HG03196 (cell line): ENCODE results near the gene TUBB.

ENCODE experiments used
- ATAC-seq: cut with Tn5 transposase; IDR thresholded peaks from one replicate; pipeline ENCODE4 v1.9.1; 2021; ENCODE audit not compliant: unreplicated experiment

The TUBB gene

DNA sequence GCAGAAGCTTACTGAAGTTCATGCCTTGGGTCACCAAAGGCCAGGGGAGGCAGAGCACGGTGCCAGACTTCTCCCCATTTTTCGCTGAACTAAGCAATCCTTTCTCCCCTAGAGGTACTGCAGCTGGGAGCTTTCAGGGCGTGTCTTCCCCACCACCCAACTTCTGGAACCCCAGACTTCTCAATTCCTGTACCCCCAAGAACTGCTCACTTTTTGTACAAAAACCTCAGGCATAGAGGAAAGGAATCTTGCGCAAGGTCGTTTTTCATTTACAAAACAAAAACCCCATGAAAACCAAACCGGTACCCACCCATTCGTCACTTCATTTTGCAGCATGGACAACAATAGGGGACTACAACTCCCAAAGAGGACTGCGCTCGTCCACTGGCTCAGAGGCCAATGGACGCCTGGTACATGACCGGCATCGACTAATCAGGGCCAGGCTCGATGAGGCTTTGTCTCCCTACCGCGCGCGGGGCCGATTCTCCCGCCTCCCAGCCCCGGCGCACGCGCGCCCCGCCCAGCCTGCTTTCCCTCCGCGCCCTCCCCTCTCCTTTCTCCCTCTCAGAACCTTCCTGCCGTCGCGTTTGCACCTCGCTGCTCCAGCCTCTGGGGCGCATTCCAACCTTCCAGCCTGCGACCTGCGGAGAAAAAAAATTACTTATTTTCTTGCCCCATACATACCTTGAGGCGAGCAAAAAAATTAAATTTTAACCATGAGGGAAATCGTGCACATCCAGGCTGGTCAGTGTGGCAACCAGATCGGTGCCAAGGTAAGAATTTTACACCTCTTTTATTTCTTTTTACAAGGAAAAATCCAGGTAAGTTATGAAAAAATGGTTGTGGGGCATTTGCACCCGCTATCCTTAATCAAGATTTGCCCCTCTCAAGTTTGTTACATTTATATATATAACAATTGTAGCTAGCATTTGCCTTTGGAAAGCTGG lies at the start of gene TUBB:
TSS of gene TUBB (plus strand) at position 562 of the 947 bp plus-strand sequence. CDS start at position 717, 155 bp downstream.
- peak; percentile 47 for ATAC-seq

DNA sequence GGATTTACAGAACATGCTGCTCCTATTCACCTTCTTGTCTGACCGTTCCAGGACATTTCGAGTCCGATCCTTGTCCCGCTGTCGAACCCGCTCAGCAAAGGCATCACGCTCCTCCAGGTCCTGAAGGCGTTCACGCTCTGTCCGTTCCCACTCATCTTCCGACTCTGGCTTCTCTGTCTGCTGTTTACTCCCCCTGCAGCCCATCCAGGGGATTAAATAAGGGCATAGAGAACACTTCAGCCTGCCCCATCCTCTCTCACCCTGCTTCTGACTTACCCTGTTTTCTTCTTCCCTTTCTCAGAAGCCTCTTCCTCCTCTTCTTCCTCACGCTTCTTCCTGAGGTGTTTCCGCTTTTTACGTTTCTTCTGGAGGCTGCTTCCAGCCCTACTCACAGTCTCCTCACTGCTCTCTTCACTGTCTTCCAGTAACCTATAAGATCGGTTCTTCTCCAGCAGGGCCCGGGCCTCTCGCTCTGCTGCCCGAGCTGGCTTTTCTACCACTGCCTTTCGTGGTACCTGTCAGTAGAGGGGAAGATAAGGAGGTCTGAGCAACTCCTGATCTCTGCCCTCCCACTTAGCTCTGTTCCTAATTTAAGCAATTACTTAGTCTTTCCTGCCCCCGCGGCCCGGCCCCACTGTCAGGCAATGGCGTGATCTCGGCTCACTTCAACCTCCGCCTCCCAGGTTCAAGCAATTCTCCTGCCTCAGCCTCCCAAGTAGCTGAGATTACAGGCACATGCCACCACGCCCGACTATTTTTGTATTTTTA lies 49.2 kb upstream of the TUBB start:
- no peak for ATAC-seq

DNA sequence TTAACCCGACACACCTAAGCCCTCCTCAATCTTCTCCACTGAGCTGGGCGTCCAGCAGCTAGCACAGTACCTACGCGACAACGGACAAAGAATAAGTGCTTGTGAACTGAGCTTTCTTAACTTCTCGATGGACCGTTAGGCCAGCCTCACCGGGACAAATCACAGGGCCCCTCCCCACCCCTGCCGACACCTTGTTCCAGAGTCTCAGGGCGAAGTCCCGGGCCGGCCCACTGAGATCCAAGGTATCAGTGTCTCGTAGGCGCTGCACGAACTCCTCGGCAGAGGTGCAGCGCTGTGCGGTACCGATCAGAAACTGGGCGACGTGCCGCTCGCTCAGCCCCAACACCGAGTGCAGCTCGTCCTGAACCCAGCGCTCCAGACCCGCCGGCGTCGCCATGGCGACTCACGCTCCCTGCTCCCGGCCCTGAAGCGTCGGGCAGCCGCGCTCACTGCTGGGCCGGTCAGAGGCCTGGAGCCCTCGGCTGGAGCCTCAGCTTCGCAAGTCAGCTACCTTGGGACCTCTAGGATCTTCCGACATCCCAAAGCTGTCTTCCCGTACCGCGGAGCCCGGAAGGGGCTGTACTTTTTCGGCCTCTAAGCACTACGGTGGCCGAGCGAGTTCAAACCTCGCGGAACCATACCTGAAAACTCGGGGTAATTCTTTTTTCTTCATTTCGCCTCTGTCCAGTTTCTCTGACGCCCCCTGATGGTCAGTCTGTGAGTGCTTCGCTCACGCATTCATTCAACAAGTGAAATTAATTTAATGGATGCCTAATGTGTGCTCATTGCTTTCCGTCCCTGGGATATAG lies 47.5 kb upstream of the TUBB start, which contains the start of gene DHX16:
TSS of gene DHX16 (minus strand) at position 562 of the 809 bp plus-strand sequence. CDS start at position 397, 165 bp downstream.
- ATAC-seq, result peak; percentile 66

DNA sequence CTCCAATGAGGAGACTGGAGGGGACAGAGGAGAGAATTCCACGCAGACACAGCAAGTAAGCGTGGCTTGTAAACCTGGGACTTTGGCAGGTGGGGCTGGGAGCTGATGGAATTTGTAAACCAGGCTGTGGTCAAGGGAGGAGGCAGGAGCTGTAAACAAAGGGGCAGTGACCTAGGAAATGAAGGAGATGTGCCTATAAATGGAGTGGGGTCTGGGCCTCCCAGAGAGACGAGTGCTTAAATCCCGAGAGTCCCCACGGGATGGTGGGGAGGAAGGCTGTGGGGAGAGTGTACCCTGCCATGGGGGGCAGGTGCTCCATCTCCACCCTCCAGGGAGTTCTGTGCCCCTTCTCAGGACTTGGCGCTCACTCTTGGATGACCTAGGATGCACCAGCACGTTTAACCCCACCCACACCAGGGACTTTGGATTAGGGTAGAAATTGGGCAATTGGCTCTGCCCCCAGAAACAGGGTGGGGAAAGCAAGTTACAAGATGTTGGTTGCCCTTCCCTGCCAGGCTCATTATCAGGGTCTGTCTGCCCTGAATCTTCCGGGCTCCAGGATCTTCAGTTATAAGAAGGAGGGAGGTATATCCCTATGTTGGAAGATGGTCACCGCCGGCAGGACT lies 43.4 kb upstream of the TUBB start:
- ATAC-seq, result no peak

DNA sequence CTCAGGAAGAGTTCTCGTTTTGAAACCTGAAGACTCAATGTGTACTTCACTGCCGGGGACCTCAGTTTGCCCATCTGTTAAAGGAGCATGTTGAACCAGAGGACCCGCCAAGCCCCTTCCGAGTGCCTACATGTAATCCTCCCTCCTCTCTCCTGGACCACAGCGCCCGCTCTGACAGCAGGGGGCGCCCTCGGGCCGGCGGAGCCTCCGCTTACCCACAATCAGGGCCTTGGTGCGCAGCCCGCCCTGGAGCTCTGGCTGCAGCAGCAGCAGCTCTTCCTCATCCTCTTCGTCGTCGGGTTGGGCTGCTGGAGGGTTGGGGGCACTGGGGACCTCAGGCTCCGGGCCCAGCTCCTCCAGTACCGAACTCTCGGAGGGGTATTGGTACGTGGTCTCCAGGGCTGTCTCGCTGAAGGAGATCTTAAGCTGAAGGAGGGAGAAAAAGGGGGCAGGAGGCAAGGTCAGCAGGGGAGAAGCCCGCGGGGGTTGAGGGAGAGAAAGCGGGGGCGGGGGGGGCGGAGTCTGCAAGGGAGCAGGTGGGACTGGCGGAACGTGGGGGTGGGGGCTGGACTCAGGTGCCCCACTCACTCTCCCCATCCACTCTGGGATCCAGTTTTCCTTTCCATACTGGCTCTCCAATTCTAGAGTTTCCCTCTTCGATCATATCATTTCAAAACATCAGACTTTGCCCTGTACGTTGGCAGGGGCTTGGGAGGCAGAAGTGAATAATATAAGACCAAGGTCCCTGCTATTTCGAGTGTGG lies 41.0 kb upstream of the TUBB start:
- ATAC-seq, result no peak

DNA sequence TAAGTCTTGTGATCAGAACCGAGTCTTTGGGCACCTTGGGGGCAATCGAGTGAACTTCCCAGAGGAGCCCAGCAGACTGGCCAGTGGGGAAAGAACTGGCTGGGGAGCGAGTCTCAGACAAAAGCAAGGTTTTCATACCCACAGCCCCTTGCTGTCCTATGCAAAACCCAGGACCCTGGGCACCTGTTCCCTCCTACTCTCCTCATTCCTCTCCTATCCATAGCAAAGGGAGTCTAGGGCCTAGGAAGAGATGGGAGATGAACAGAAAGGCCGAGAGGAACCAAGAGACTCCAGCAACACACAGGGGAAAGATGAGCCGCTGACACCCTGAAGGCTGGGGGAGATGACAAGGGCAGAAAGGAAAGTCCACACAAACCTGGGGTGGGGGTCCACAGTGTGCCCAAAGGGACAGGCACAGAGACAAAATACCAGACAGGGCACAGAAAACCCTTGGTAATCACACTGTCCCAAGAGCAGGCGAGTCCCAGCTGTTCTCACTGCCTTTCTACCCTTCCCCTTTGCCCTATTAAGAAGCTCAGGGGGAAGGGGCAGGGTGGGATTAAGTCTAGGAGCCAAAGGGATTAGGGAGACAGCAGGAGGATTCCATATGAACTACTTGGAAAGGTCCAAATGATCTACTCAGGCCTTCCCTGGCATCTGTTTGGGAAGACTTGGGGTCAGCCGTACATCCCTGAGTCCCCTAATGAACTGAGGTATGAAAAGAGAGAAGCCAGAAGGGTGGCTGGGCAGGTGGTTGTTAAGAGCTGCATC lies 40.2 kb upstream of the TUBB start:
- no peak for ATAC-seq

DNA sequence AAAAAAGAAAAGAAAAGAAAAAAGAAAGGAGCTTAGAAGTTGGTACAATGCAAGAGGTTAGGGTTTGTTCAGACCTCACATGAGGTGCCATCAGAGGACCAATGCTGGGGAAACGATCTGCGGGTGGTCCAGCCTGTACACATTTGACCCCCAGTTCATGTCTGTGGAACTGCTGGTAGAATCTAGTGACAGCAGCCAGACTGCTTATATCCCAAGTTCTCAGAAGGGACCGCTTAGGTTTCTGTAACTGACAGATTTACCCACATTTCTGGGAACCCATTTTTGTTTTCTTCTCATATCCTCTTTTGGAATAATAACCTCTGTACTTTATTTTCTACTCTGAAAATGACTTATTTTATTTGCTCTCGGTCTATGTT lies 38.4 kb upstream of the TUBB start:
- no peak for ATAC-seq

DNA sequence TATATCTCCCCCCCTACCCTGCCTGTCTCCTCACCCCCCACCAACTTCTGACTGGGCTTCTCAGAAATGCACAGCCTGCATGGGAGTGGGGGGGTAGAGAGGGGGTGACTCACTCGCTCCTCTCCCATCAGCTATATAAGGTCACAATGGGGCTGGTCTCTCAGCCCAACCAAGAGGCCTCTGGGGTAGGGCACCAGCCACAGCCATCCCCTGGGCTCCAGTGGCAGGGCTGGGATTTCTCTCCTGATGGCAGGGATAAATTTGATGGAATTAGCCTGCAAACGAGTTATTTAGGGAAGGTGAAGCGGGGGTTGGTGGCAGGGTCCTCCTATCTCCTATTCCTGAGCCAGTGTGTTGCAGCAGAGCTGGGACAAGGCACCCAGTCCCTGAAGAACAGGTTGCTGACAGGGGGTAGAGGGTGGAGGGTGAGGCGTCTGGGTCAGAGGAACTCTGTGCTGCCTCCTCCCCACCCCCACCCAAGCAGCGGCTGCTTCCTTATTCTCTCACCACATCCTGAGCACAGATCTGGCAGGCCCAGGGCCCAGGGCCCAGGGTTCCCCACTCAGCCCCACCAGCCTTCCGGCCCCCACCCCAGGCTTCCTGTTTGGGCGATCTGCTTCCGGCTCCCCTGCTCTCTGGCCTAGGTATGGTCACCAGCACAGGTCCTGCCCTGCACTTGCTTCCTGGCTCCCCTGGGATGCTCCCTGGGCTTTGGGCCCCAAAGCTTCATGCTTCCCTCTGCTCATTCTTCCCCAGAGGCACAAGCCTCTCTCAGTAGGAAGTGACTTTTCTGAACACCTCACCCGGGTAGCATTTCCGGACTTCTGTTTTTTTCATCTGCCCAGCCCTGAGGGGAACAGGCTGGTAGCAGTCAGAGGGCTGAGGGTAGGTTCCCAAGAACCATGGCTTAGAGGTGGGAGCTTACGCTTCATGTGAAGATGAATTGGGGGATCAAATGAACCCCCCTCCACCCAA lies 37.7 kb upstream of the TUBB start:
- ATAC-seq, result peak; percentile 37

DNA sequence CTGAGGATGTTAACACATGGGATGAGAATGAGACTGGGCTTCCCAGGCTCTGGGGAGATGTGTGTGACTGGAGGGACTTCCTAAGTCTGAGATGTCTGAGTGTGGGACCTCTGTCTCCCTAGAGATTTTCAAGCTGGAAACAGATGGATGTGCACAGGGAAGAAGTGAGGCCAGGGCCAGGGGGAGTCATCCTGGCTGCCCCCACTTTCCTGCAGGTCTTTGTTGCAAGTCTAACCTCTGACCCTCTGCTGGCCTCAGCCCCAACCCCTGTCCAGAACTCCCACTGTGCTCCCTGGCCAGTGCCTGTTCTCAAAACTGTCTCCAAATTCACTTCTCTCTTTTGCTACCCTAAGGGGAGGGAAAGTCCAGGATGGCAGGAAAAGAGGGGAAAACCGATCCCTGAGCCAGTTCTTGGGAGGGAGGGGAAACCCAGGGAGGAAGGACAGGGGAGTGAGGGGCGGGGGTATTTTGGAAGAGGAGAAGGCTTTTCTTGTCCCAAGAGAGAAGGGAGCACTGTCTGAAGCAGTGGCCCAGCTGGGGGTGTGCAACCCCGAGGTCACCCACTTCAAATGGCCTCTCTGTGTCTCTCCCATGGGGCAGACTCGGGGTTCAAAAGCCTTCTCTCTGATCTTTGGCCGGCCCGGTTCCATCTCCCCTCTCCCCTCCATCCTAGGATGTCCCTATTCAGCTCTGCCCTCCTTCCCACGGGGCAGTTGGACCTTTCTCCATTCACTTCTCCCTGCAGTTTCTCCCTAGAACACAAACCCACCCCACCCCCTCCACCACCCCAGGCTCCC lies 36.8 kb upstream of the TUBB start:
- ATAC-seq, result no peak

DNA sequence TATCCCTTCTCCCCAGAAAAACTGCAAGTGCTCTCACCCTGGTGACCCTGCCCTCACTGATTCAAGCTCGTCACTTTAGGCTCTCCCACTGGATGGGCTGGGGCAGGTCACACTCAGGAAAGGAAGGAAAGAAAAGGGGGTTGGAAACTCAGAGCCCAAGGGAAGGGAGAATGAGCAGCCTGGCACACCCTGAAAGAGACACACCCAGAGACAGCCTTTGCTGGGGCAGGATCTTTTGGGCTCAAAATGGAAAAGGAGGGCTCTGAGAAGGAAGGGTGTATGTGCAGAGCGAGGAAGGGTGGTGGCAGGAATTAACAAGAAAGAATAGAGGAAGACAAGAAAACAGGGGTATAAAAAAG lies 36.2 kb upstream of the TUBB start:
- ATAC-seq, result no peak

DNA sequence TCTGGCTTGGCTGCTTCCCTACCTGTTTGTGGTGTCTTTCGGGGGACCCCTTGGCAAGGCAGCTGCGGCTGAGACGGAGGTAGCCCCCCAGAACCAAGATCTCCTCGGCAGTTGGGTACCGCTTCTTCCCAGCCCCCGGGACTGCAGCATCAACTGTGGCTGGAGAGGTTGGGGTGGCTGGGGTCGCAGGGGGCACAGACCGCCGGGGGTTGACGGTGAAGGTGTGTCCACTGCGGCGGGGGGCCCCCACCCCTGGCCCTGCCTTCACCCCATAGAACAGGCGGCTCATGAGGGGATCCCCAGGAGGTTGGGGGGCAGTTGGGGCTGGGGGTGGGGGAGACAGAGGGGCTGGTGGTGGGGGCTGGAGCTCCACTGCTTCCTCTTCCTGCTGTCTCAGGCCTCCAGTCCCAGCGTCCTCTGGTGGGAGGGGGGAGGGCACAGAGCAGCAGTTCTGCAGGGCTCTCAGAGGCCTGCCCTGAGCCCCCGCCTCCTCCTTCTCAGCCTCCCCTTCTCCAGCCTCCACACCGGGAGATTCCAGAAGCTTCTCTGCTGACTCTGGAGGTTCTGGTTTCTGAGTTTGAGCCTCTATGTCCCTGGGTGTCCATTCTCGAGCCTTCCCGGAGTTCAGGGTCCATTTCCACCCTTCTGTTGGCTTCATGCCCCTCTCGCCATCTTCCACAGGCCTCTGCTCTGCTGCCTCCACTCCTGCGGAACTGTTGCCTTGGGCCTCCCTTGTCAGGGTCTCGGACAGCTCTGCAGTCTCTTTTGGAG lies 35.6 kb upstream of the TUBB start:
- ATAC-seq, result no peak

DNA sequence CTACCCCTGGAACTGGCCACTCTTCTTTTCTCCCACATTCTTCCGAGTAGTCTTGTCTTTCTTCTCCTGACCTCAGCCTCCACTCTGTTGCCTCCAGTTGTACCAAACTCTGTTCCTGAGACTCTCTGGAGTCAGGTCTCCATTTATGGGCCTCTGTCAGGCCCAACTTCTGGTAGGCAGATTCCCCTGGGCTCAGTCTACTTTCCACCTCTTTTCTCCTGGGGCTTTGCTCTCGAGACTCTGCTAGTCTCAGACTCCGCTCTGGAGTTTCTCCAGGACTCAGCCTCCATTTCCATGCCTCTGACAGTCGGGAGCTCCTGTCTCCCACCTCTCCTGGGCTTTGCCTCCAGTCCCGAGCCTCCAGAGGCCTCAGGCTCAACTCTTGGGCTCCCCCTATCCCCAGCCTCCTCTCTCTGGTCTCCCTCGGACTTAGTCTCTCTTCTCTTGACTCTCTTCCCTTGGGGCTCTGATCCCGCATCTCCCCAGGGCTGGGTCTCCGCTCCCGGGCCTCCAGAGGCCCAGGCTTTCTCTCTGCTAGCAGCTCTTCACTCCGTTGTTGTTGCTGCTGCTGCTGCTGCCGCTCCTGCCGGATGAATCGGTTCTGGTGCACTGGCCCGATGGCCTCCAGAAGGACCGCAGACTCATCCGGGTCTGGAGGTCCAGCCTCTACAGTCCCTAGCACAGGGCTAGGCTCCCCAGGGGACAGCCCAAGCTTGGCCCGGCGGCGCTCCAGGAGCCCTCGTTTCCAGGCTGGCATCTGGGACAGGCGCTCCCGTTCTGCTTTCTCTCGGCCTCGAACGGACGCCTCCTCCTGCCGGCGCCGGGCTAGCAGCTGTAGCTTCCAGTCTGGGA lies 34.8 kb upstream of the TUBB start:
- no peak for ATAC-seq

DNA sequence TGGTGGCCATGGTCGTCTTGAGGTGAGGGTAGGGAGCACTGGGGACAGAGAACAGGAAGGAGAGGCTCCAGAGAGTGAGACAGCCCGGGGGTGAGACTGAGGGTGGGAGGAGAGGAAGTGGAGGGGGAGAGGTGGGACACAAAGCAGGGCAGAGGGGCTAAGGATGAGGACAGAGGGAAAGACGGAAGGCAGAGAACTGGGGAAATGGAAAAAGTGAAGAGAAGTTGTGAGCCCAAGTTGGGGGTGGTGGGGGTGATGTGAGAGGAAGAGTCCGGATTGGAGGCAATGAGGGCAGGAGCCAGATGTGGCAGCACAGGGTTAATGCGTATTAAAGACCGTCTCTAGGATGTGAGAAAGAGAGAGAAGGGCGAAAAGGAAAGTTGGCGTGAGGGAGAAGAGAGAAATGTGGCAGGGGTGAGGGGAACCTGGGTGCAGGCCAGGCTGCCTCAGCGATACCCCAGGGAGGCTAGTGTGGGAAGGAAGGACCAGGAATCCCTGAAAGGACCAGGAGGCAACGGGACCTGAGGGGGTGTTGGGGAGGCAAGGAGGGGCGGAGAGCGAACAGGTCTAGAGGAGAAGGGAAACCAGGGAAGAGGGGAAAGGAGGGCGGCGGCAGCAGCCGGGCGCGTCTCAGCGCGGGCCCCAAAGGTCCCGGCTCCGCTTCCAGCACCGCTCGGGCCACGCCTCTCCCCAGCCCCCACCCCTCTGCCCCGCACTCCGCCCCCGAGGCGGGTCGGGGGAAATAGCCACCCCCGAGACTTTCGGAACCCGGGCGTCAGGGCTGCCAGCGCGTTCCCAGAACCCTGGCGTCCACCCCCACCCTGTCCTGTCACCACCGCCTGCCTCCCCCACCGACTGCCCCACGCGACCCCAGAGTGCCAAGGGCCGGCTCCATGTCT lies 33.9 kb upstream of the TUBB start, which contains the start of gene PPP1R18:
TSS of gene PPP1R18 (minus strand) at position 637 of the 899 bp plus-strand sequence. CDS start at position 10, 627 bp downstream.
- ATAC-seq, result no peak

DNA sequence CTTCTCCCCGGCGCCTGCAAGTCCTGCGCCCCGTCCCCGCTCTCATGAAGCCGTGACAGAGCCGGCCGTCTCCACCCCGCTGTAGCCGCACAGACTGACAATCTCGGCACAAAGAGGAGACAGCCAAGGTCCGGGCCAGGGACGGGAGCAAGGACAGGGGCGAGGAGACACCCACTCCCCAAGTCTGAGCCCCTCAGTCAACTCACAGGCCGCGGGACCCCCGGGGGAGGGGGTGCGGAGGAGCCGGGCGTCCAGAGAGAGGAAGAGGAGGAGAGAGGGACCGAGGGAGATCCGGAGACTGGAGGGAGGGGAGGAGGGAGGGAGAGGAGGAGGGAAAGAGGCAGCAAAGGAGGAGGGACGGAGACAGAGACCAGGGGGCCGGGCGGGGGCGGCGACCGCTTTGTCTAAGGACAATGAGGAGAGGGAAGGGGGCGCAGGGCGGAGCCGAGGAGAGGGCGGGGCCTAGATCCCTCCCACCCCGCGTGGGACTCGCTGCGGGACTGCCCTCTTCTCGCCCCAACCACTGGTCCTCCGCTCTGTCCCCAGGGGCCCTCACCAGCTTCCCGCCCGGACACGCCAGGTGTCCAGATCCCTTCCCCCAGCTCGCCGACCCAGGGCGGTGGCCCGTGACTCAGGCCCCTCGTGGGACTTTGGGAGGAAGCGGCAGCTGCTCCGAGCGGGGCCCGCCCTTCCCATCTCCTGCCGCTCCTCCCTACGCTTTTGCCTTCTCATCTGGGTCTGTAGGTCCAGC lies 33.1 kb upstream of the TUBB start:
- ATAC-seq, result peak; percentile 38
